ENCODE results near the gene RSAD2.

GRCh38 chr2:6887751-6888192 lies 10.2 kb downstream of the RSAD2 start:
- no peak for TF ChIP-seq CTCF (IDR thresholded peaks at IDR 0.05; ENCODE audit: insufficient read depth, low read length, poor library complexity, severe bottlenecking)
- TF ChIP-seq EZH2phosphoT487 (conservative IDR thresholded peaks at IDR 0.05; ENCODE audit: low read length) = no peak
